Small intestine (tissue), 7 donors: ENCODE measurements around the gene PMPCA. TPM values are rescaled to one million over a fixed set of nuclear protein-coding genes. Genes with fewer than 3 reads are reported as not detected.
A peak's percentile ranks its signal among the peaks of the same experiment; 100 is the strongest.

Experiments used
- DNase-seq, 2 donors: peaks; one replicate each; pipeline versions ENCODE4 v3.0.0 to v3.0.0-alpha.2; 2013
- FAIRE-seq: peaks from 2 replicates; lab custom pipeline; 2012; peaks lifted over from hg19 to GRCh38; lab: Jason Lieb, UNC
- H3K27ac ChIP-seq, 3 donors: one replicate each; pipeline ENCODE4 v1.5.1; 2013; ENCODE audit warnings: low read length in 2 of 3, mild to moderate bottlenecking in 2 of 3, control low read depth in 1 of 3, inconsistent platforms in 1 of 3, low read depth in 1 of 3, moderate library complexity in 1 of 3
- H3K27me3 ChIP-seq, 3 donors: one replicate each; pipeline ENCODE4 v1.6.1; 2013; ENCODE audit warnings: low read length in 3 of 3, inconsistent platforms in 1 of 3; ENCODE audit not compliant: control insufficient read depth in 3 of 3, insufficient read depth in 3 of 3
- H3K36me3 ChIP-seq, 3 donors: one replicate each; pipeline ENCODE4 v1.6.1; 2013; ENCODE audit warnings: low read length in 3 of 3, inconsistent platforms in 1 of 3, low read depth in 1 of 3, mild to moderate bottlenecking in 1 of 3, moderate library complexity in 1 of 3; ENCODE audit not compliant: control insufficient read depth in 3 of 3, insufficient read depth in 2 of 3
- H3K4me1 ChIP-seq, 3 donors: one replicate each; pipeline ENCODE4 v1.6.1; 2013; ENCODE audit warnings: low read length in 2 of 3, inconsistent platforms in 1 of 3, low read depth in 1 of 3, mild to moderate bottlenecking in 1 of 3, moderate library complexity in 1 of 3; ENCODE audit not compliant: control insufficient read depth in 3 of 3, insufficient read depth in 2 of 3
- H3K4me3 ChIP-seq, 3 donors: one replicate each; pipeline ENCODE4 v1.5.1; 2013; ENCODE audit warnings: low read length in 3 of 3, control low read depth in 1 of 3, inconsistent platforms in 1 of 3, low read depth in 1 of 3, mild to moderate bottlenecking in 1 of 3, moderate library complexity in 1 of 3
- H3K9me3 ChIP-seq, 2 donors: one replicate each; pipeline ENCODE4 v1.6.1; 2013; ENCODE audit warnings: low read depth in 1 of 2, low read length in 1 of 2; ENCODE audit not compliant: control insufficient read depth in 2 of 2, insufficient read depth in 1 of 2
- WGBS, 3 donors: extraction: QIAGEN DNeasy Blood & Tissue Kit; methylation state at CpG; one replicate each; pipeline ENCODE4 v1.1.7; 2013; 5-methylcytosine and 5-hydroxymethylcytosine counted together
- polyA plus RNA-seq, 4 donors: library from polyadenylated mRNA; stranded (reverse) in 3 of 4; unstranded in 1 of 4; fragments of 200-250 nt in 3 of 4; fragments of 120-200 nt in 1 of 4; gene quantifications; one replicate each; pipeline versions ENCODE4 v1.2.1 to v1.2.3, GENCODE V29; 2013
- donor health status: healthy with polysubstance abuse.
- donor health status: control.
- donor health status: control.
- donor health status: Bipolar disorder and iron deficiency.
- donor health status: healthy.

Gene PMPCA
- polyA plus RNA-seq, 4 donors: 34.7 to 64.9 (median 48.9) TPM

- no peaks in the 10 kb centered on the region for H3K27me3 ChIP-seq
- DNase-seq (no peak), FAIRE-seq (no peak)
- H3K4me1 ChIP-seq: peaks cover 0 to 6% (median 0%) of the 10 kb centered on the region in 3 donors
- H3K9me3 ChIP-seq: no peaks in the 10 kb centered on the region
- peaks cover 2 to 86% (median 10%) of the 10 kb centered on the region in 3 donors for H3K36me3 ChIP-seq
- H3K27ac ChIP-seq: no peak overlapping the region
- no peak overlapping the region for H3K4me3 ChIP-seq
- 93 to 97% (median 94%) methylated on average over 20 to 21 of the region's 21 CpGs for WGBS, 3 donors
Observed at GRCh38 chr9:136394312-136395019, 16.0 kb upstream of the PMPCA start.

- no peak for FAIRE-seq
Observed at GRCh38 chr9:136395020-136395340, 15.5 kb upstream of the PMPCA start.

GRCh38 chr9:136395345-136396218 lies 14.9 kb upstream of the PMPCA start:
- 45 to 79% (median 60%) methylated on average over 26 of the region's 26 CpGs for WGBS, 3 donors
- no peak for FAIRE-seq
- Histone ChIP-seq H3K27me3 (no peaks in the 10 kb centered on the region), H3K4me3 (no peak overlapping the region), H3K9me3 (no peaks in the 10 kb centered on the region), H3K36me3 (peaks cover 2 to 76% (median 9%) of the 10 kb centered on the region in 3 donors), H3K4me1 (peaks cover 0 to 6% (median 4%) of the 10 kb centered on the region in 3 donors), H3K27ac (peak overlapping the region in 1 of 3 donors; percentile 17)
- peak in 1 of 2 donors; percentile 15 for DNase-seq

More at GRCh38 chr9:136395020-136395340, 15.5 kb upstream of the PMPCA start:
- Histone ChIP-seq H3K27ac (no peak overlapping the region), H3K9me3 (no peaks in the 10 kb centered on the region), H3K36me3 (peaks cover 2 to 81% (median 10%) of the 10 kb centered on the region in 3 donors), H3K4me1 (peaks cover 0 to 6% (median 0%) of the 10 kb centered on the region in 3 donors), H3K27me3 (no peaks in the 10 kb centered on the region), H3K4me3 (no peak overlapping the region)
- no peak for DNase-seq
- WGBS, 3 donors: 83 to 93% (median 89%) methylated on average over 13 of the region's 13 CpGs

GRCh38 chr9:136396219-136396515 lies 14.3 kb upstream of the PMPCA start:
- H3K27me3 ChIP-seq: no peaks in the 10 kb centered on the region
- H3K27ac ChIP-seq: peak overlapping the region in 1 of 3 donors; percentile 17

GRCh38 chr9:136397643-136398042 lies 12.8 kb upstream of the PMPCA start:
- H3K4me3 ChIP-seq: no peak overlapping the region
- no peaks in the 10 kb centered on the region for H3K27me3 ChIP-seq
- 62 to 80% (median 77%) methylated on average over 2 to 6 of the region's 6 CpGs for WGBS, 3 donors
- FAIRE-seq (no peak), DNase-seq (no peak)
- no peak overlapping the region for H3K27ac ChIP-seq
- H3K4me1 ChIP-seq: peaks cover 0 to 6% (median 5%) of the 10 kb centered on the region in 3 donors
- H3K36me3 ChIP-seq: peaks cover 2 to 77% (median 3%) of the 10 kb centered on the region in 3 donors
- no peaks in the 10 kb centered on the region for H3K9me3 ChIP-seq

More at GRCh38 chr9:136396219-136396515, 14.3 kb upstream of the PMPCA start:
- no peak for FAIRE-seq
- Histone ChIP-seq H3K4me3 (no peak overlapping the region), H3K9me3 (no peaks in the 10 kb centered on the region), H3K36me3 (peaks cover 2 to 75% (median 9%) of the 10 kb centered on the region in 3 donors), H3K4me1 (peaks cover 0 to 6% (median 5%) of the 10 kb centered on the region in 3 donors)
- 7 to 57% (median 38%) methylated on average over 4 of the region's 4 CpGs for WGBS, 3 donors
- no peak for DNase-seq

GRCh38 chr9:136398286-136398685 lies 12.2 kb upstream of the PMPCA start:
- H3K27ac ChIP-seq: no peak overlapping the region
- H3K27me3 ChIP-seq: no peaks in the 10 kb centered on the region
- H3K4me1 ChIP-seq: peaks cover 0 to 6% (median 5%) of the 10 kb centered on the region in 3 donors
- WGBS, 3 donors: 94 to 96% (median 96%) methylated on average over 12 of the region's 12 CpGs
- no peak overlapping the region for H3K4me3 ChIP-seq
- H3K9me3 ChIP-seq: no peaks in the 10 kb centered on the region
- peaks cover 2 to 72% (median 3%) of the 10 kb centered on the region in 3 donors for H3K36me3 ChIP-seq
- DNase-seq (no peak), FAIRE-seq (no peak)

- no peaks in the 10 kb centered on the region for H3K9me3 ChIP-seq
Observed at GRCh38 chr9:136399176-136400037, 11.1 kb upstream of the PMPCA start.

More at GRCh38 chr9:136399176-136400037, 11.1 kb upstream of the PMPCA start:
- H3K4me3 ChIP-seq: peak overlapping the region; percentile 60 to 80 (median 76)
- no peak for FAIRE-seq
- no peaks in the 10 kb centered on the region for H3K27me3 ChIP-seq
- peak overlapping the region in 1 of 3 donors; percentile 70 for H3K27ac ChIP-seq
- 1% methylated on average over 56 to 67 of the region's 67 CpGs for WGBS, 3 donors
- H3K36me3 ChIP-seq: peaks cover 2 to 72% (median 7%) of the 10 kb centered on the region in 3 donors
- peaks cover 0 to 6% (median 5%) of the 10 kb centered on the region in 3 donors for H3K4me1 ChIP-seq
- DNase-seq: peak; percentile 46 to 76
